ENCODE data around the gene GABBR2. TPM values are rescaled to one million over a fixed set of nuclear protein-coding genes. Genes with fewer than 3 reads are reported as not detected.

The GABBR2 gene
- polyA plus RNA-seq, 1 of the 3 experiments (the other 2 are of a cell fraction), result not detected

- H4K20me1 ChIP-seq (ENCODE audit: insufficient read depth), result no peaks in the 10 kb centered on the region
- WGBS (ENCODE audit: low lambda C conversion rate), result 14% methylated on average over 3 of the region's 3 CpGs
- no peaks in the 10 kb centered on the region for H3K79me2 ChIP-seq (ENCODE audit: insufficient read depth)
- H3K4me2 ChIP-seq, result no peak overlapping the region
- no peak overlapping the region for H3K4me3 ChIP-seq (ENCODE audit: low read depth in 2 of 2, low read length in 1 of 2)
- H2AFZ ChIP-seq (ENCODE audit: low read depth), result no peak overlapping the region
- H3K9ac ChIP-seq, result no peak overlapping the region
- no peaks in the 10 kb centered on the region for H3K9me2 ChIP-seq
- 0 out of 4 replicates have a peak, but pooled peaks cover 0 to 8% of the 10 kb centered on the region in 2 experiments for H3K4me1 ChIP-seq (ENCODE audit: control insufficient read depth in 1 of 2, insufficient read depth in 2 of 2, low read depth in 1 of 2, low read length in 1 of 2)
- no peaks in the 10 kb centered on the region for H3K27me3 ChIP-seq (ENCODE audit: insufficient read depth)
- TF ChIP-seq RXRA (IDR thresholded peaks at IDR 0.05; ENCODE audit: borderline replicate concordance, low read depth), result no peak
- TF ChIP-seq NRF1 (IDR thresholded peaks at IDR 0.05; ENCODE audit: low read depth, low read length), result no peak
- no peak for TF ChIP-seq CHD2 (IDR thresholded peaks at IDR 0.05; ENCODE audit: low read length, partially characterized antibody)
- no peak for TF ChIP-seq USF2 (IDR thresholded peaks at IDR 0.05; ENCODE audit: borderline replicate concordance, low read depth, low read length)
- no peak for TF ChIP-seq JUND (IDR thresholded peaks at IDR 0.05)
- TF ChIP-seq RFX5 (IDR thresholded peaks at IDR 0.05; ENCODE audit: low read length), result no peak
- no peak for TF ChIP-seq YY1 (IDR thresholded peaks at IDR 0.05; ENCODE audit: low read depth)
- TF ChIP-seq ZBTB33 (IDR thresholded peaks at IDR 0.05; ENCODE audit: borderline replicate concordance, low read depth), result no peak
- no peak for TF ChIP-seq RCOR1 (IDR thresholded peaks at IDR 0.05; ENCODE audit: low read length)
- no peak for TF ChIP-seq TEAD4 (IDR thresholded peaks at IDR 0.05; ENCODE audit: borderline replicate concordance, insufficient read depth)
- TF ChIP-seq, protein P1, sequence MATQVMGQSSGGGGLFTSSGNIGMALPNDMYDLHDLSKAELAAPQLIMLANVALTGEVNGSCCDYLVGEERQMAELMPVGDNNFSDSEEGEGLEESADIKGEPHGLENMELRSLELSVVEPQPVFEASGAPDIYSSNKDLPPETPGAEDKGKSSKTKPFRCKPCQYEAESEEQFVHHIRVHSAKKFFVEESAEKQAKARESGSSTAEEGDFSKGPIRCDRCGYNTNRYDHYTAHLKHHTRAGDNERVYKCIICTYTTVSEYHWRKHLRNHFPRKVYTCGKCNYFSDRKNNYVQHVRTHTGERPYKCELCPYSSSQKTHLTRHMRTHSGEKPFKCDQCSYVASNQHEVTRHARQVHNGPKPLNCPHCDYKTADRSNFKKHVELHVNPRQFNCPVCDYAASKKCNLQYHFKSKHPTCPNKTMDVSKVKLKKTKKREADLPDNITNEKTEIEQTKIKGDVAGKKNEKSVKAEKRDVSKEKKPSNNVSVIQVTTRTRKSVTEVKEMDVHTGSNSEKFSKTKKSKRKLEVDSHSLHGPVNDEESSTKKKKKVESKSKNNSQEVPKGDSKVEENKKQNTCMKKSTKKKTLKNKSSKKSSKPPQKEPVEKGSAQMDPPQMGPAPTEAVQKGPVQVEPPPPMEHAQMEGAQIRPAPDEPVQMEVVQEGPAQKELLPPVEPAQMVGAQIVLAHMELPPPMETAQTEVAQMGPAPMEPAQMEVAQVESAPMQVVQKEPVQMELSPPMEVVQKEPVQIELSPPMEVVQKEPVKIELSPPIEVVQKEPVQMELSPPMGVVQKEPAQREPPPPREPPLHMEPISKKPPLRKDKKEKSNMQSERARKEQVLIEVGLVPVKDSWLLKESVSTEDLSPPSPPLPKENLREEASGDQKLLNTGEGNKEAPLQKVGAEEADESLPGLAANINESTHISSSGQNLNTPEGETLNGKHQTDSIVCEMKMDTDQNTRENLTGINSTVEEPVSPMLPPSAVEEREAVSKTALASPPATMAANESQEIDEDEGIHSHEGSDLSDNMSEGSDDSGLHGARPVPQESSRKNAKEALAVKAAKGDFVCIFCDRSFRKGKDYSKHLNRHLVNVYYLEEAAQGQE (IDR thresholded peaks at IDR 0.05; ENCODE audit: low read depth, low read length), result no peak
- TF ChIP-seq SIN3A (IDR thresholded peaks at IDR 0.05; ENCODE audit: borderline replicate concordance, low read depth, low read length), result no peak
- no peak for TF ChIP-seq CTCF (IDR thresholded peaks at IDR 0.05)
- no peak for TF ChIP-seq IRF3 (IDR thresholded peaks at IDR 0.05; ENCODE audit: low read depth, low read length)
- no peak for TF ChIP-seq GATA2 (CRISPR knock-in tag; IDR thresholded peaks at IDR 0.05)
- TF ChIP-seq RAD21 (IDR thresholded peaks at IDR 0.05; ENCODE audit: low read length), result no peak
- TF ChIP-seq TAF1 (IDR thresholded peaks at IDR 0.05; ENCODE audit: borderline replicate concordance, low read depth, low read length), result no peak
- no peak for TF ChIP-seq ELF1 (IDR thresholded peaks at IDR 0.05)
- no peak for TF ChIP-seq FOXJ3 (CRISPR knock-in tag; IDR thresholded peaks at IDR 0.05)
- no peaks in the 10 kb centered on the region for H3K9me3 ChIP-seq
- no peaks in the 10 kb centered on the region for H3K36me3 ChIP-seq (replicated peaks in 1 of 2; ENCODE audit: control insufficient read depth in 1 of 2, insufficient read depth in 2 of 2, low read length in 1 of 2)
- no peak for DNase-seq
- no peak overlapping the region for H3K27ac ChIP-seq (ENCODE audit: low read depth in 2 of 2, low read length in 1 of 2)
- CTCF ChIA-PET, result no interaction called here
- POLR2A ChIA-PET, result no interaction called here
- H3F3A ChIP-seq (replicated peaks; ENCODE audit: insufficient read depth), result peaks cover 6% of the 10 kb centered on the region
Measured at GRCh38 chr9:98491828-98492227, 216.9 kb downstream of the GABBR2 start.
